ENCODE data around the gene ING2.

Gene ING2

GRCh38 chr4:183499389-183499788 lies 5.5 kb upstream of the ING2 start:
- no peak for DNase-seq (ENCODE audit: low spot score)

GRCh38 chr4:183499801-183500200 lies 5.1 kb upstream of the ING2 start:
- DNase-seq (ENCODE audit: low spot score) = peak; percentile 33

DNA sequence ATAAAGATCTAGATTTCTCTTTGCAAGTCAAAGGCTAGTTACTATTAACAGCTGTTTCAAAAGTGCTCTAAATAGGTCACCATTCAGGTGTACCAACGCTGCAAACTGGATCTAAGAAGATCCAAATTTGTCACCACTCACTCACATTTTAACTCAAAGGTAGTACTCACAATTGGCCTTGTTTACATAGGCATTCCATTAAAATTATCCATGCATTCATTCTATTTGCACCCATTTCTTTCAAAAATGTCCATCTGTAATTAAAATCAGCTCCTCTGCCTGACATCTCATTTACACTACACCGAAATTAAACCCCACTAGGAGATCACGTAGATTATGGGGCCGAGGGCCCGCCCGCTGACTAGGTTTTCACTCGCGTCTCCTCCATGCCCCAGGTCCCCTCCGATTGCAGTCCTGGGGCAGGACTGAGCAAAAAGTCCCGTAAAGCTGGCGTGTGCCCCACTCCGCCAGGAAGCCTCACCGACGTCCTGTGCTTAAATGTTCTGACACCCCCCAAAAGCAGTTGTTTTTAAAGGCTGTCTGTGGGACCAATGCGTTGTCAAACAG lies 1.3 kb upstream of the ING2 start:
- DNase-seq (ENCODE audit: low spot score) = peak; percentile 71

DNA sequence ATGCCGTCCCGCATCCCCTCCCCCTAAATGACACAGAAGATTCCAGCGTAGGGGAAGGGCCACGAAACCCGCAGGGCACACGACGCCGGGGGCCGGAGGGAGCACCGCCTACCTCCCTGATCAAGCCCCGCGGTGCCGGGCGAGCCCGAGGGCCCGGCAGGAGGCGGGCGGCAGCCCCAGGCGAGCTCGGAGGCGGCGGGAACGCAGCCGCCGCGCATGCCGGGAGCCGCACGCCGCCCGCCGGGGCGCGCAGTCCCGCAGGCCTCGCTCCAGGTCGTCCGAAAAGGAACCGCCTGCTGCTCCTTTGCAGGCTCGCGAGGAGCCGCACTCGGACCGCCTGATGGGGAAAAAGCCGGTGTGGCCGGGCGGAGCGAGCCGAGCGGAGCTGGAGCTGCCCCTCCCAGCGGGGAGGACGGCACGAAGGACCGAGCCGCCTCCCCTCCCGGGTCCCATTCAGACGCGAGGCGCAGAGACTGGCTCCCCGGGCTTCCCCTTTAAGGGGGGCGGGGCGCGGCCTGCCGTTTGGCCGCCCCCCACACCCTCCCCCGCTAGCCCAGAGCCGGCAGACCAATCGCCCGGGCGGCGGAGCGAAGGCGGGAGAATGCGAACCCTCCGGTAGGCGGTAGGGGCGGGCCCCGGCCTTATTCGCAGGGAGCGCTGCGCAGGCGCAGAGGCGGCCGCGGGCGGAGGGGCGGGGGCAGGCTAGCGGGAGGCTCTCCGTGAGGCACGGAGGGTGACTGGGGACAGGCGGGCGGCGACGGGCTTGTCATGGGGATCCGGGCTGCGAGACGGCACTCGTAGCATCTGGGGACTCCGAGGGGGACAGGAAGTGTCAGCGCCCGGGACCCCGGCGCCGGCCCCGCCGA lies 561 bp upstream of the ING2 start:
- peak; percentile 97 for DNase-seq (ENCODE audit: low spot score)

- DNase-seq (ENCODE audit: low spot score) = peak; percentile 90
Measured at GRCh38 chr4:183505611-183506388, 942 bp downstream of the ING2 start.

DNA sequence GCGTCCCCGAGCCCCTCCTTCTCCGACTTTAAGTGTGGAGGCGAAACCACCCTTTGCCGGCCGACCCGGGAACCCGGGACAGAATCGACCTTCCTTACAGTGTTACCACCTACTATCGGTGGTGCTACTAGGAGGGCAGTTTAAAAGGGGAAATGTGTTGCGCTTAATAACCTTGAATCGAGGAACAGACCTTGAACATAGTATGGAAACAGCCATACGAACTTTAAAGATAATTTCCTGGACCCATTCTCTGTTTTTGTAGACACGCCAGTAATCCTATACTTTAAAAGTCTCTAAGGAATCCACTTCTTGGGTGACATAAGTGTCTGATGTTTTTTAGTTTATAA lies 1.5 kb downstream of the ING2 start:
- DNase-seq (ENCODE audit: low spot score) = no peak

GRCh38 chr4:183507925-183508696 lies 3.3 kb downstream of the ING2 start:
- no peak for DNase-seq (ENCODE audit: low spot score)

- DNase-seq (ENCODE audit: low spot score) = no peak
Measured at GRCh38 chr4:183508697-183509335, 4.0 kb downstream of the ING2 start.

DNA sequence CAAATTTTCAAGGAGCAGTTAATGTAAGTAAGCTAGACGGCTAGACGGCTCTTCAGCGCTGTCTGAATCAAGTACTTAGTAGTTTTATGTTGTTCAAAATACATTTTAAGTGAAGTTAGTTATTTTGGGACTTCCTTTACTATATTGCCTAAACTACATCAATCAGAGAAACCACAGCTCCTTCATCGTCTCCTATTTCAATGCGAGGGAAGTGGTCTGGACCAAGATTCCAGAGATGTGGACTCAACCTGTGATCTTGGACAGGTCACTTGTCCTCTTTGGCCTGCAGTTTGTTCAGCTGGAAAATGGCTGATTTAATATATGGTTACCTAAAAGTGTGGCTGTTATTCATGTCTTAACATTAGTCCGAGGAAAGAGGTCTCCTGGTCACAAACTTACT lies 10.6 kb downstream of the ING2 start:
- no peak for DNase-seq (ENCODE audit: low spot score)

DNA sequence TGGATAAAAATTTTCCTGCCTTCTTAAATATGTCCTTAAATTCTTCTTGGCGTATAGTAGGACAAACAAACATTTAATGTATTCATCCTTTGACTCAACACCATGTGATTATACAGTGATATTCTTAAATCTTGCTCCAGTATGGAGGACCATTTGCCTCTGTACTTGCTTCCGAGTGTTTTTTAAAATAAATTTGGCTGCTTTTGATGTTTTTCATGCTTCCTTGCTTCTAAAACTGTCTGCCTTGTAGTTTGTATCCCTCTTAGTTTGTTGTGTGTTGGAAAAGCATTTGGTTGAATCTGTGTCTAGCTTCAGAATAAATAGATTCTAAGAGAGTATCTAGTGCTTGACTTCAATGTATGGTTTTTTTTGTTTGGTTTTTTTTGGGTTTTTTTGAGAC lies 12.3 kb downstream of the ING2 start:
- no peak for DNase-seq (ENCODE audit: low spot score)

DNA sequence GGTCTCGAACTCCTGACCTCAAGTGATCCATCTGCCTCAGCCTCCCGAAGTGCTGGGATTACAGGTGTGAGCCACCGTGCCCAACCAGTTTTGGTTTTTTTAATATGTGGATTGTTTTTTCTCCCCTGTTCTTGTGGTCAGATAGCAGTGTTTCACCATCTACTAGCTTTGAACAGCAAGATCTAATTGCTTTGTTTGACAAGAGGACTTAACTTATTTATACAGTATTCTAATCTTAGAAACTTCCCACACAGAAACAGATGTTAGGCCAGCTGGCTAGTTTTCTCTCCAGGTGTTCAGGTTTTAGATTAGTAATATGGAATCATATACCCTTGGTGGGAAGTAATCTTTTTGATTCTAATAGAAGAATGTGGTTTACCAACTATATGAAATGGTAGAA lies 12.9 kb downstream of the ING2 start:
- DNase-seq (ENCODE audit: low spot score) = no peak

- no peak for DNase-seq (ENCODE audit: low spot score)
Measured at GRCh38 chr4:183522821-183523220, 18.0 kb downstream of the ING2 start.

- no peak for DNase-seq (ENCODE audit: low spot score)
Measured at GRCh38 chr4:183527326-183527725, 22.5 kb downstream of the ING2 start.

DNA sequence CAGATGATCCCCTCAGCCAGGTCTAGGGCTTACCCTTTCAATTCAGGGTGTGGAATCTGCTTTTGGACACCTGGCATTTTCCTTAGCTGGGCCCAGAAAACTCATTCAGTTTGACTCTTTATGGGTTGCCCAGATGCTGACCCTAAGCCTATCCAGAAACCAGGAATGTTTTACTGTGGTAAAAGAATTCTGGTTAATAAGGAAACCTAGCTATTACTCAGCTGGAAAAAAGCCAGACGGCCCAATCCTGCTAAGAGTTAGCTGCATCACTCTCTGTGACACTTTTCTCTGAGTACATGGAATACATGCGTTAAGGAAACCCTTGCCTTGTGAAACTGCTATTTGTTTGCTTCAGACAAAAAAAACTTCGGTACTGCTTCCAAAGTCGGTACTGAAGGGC lies 28.0 kb downstream of the ING2 start:
- no peak for DNase-seq (ENCODE audit: low spot score)

DNA sequence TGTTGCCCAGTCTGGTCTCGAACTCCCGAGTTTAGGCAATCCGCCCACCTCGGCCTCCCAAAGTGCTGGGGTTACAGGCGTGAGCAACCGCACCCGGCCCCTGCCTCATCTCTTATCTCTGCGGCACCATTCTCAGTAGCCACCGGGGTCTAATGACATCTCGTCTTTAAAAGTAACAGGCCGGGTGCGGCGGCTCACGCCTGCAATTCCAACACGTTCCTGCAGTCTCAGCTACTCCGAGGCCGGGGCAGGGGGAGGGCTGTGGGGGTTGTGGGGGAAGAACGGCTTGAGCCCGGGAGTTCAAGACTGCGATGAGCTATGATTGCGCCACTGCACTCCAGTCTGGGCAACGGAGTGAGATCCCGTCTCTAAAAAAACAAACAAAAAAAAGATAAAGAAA lies 28.8 kb downstream of the ING2 start:
- DNase-seq (ENCODE audit: low spot score) = no peak

GRCh38 chr4:183540410-183541009 lies 35.7 kb downstream of the ING2 start:
- DNase-seq (ENCODE audit: low spot score) = no peak

DNA sequence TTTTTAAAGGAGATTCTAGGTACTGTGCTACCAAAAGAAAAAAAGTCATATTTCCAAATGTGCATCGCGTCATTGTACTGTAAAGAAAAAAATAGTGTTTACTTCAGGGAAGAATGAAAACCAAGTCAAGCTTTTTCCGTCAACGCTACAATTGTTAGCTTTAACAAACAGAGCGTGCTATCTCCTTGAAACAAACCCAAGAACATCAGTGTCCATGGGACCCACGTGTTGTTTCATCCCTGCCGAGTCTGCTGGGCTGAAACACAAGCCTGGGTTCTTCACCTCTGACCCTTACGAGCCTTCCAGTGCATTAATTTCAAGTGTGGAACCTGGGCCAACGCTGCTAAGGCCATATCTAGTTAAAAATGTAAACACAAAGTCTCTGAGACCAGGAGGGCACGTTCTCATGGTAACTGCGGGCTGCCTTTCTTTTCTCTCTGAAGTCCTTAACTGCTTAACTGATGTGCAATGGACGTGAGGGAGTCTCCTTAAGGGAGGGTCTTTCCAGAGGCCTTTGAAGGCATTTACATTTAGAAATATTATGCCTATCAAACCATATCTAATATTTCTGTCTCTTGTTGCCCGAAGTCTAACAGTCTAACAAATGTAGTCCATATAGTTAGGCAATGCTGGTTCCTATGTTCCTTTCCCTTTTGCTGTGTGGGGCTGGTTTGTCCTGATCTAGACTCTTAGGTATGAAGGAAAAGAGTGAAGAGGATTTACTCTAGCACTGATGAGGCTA lies 36.3 kb downstream of the ING2 start:
- no peak for DNase-seq (ENCODE audit: low spot score)

DNA sequence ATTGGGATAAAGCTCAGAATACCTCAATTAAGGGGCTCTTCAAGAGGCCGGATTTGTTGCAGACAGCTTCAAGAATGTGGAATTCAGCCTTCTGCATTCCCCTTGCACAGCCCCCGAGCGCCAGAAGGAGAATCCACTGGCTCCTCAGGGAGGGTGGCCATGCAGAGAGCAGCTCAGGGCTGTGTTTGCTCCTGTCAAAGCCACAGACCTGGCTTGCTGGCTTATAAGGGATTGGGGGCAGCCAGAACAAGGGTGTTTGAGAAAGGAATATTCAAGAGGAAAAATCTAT lies 36.8 kb downstream of the ING2 start:
- no peak for DNase-seq (ENCODE audit: low spot score)

- no peak for DNase-seq (ENCODE audit: low spot score)
Measured at GRCh38 chr4:183543435-183543834, 38.6 kb downstream of the ING2 start.

GRCh38 chr4:183544109-183544508 lies 39.3 kb downstream of the ING2 start:
- no peak for DNase-seq (ENCODE audit: low spot score)

GRCh38 chr4:183546376-183546775 lies 41.5 kb downstream of the ING2 start:
- no peak for DNase-seq (ENCODE audit: low spot score)

All from NAMALWA (cell line).